AG10803 (cell line): ENCODE measurements around the gene TUBB6.

Experiments
- DNase-seq: peaks from one replicate; pipeline ENCODE4 v3.0.0; 2010; ENCODE audit warnings: low read depth
- H3K4me3 ChIP-seq: 2 replicates; pipeline ENCODE4 v1.5.1; 2011; ENCODE audit warnings: mild to moderate bottlenecking, low read length, control low read depth
- TF ChIP-seq, protein P1 (sequence below): conservative IDR thresholded peaks from 2 replicates; pipeline ENCODE4 v1.5.1; 2011; ENCODE audit warnings: mild to moderate bottlenecking, low read length, control low read depth, inconsistent platforms

The TUBB6 gene

DNA sequence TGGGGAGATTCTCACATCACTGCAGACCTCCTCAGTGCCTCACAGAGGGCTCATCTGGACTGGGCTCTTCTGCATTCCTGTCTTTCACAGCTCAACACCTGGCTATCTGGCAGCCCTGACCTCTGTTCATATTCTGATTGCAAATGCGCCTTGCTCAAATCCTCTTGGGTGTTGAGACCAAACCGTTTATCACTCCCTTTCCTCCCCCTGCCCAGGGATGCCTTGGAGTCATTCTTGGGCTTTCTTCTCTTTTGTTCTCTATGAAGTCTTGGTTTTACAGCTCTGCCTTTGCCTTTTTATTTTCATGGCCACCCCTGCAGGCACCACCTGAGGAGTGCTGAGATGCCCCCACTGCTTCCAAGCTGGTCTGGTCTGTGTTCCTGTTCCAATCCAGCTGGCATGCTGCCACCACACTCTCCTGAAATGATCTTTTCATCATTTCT lies 26.3 kb downstream of the TUBB6 start:
- no peak overlapping the region for H3K4me3 ChIP-seq
- no peak for DNase-seq
- TF ChIP-seq, protein P1, sequence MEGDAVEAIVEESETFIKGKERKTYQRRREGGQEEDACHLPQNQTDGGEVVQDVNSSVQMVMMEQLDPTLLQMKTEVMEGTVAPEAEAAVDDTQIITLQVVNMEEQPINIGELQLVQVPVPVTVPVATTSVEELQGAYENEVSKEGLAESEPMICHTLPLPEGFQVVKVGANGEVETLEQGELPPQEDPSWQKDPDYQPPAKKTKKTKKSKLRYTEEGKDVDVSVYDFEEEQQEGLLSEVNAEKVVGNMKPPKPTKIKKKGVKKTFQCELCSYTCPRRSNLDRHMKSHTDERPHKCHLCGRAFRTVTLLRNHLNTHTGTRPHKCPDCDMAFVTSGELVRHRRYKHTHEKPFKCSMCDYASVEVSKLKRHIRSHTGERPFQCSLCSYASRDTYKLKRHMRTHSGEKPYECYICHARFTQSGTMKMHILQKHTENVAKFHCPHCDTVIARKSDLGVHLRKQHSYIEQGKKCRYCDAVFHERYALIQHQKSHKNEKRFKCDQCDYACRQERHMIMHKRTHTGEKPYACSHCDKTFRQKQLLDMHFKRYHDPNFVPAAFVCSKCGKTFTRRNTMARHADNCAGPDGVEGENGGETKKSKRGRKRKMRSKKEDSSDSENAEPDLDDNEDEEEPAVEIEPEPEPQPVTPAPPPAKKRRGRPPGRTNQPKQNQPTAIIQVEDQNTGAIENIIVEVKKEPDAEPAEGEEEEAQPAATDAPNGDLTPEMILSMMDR: no peak

DNA sequence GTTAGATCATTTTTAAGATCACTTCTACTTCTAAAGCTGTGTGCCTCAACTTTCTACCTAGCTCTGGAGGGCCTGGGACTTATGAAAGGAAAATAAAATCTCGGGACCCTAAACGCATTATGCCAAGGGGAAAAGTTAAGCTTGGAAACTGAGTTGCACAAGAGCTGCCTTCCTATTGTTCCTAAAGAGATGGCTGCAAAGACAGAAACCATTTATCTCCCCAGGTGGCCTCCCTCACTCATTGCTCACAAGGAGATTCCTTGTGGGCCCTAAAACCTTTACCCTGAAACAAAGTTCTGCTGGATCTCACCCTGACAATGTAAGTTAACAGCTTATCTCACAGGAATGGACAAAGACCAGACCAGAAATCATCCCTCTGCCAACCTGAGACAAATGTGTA lies 26.8 kb downstream of the TUBB6 start:
- no peak overlapping the region for H3K4me3 ChIP-seq
- TF ChIP-seq, protein P1: no peak
- no peak for DNase-seq

DNA sequence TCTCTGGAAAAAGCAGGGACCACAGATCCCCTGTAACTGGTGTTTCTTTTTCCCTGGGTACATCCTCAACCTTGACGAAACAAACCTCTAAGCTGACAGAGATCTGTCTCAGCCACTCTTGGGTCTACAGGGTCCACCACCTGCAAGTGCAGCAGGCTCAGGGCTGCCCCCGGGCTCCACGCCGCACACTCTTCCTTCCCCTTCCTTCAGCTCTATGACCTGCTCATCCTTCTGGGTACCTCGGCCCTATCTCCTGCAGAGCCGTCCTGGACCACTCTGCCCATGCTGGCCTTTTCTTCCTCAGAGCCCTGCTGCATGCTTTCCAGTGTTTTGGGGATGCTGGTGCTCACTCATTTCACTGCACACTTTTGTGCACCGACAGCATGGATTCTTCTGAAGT lies 27.5 kb downstream of the TUBB6 start:
- H3K4me3 ChIP-seq: no peak overlapping the region
- TF ChIP-seq, protein P1: no peak
- DNase-seq: no peak

DNA sequence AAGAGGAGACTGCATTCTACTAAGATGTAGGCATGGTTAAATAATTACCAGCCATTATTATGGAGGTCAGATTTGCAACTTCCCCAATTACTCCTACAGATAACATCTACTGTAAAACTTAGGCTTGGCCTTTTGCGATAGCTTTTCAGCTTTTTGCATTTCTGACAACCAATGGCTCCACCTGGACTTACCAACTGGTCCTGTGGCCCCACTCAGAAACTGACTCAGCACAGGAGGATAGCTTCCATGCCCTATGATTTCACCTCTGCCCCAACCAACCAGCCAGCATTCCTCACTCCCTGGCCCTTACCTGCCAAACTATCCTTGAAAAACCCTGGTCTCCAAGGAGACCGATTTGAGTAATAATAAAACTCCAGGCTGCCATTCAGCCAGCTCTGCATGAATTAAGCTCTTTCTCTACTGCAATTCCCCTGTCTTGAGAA lies 28.2 kb downstream of the TUBB6 start:
- no peak for DNase-seq
- H3K4me3 ChIP-seq: no peak overlapping the region
- TF ChIP-seq, protein P1: no peak

DNA sequence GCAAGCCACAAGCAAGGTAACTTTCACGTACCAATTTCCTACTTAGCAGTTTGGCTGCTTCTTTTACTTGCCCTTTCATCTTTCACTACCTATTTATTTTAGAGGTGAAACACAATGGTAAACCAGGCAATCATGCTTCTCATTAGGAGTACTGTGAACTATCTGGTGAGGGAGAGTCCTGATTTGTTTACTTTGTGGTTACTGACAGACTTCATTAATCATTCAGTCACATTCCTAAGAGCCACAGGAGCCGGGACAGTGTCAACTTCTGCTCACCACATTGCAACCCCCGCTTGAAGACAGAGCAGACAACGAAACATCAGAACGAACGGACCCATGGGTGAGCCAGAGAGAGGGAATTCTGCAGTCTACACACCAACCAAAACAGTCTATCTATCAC lies 28.8 kb downstream of the TUBB6 start:
- no peak overlapping the region for H3K4me3 ChIP-seq
- TF ChIP-seq, protein P1: no peak
- peak; percentile 74 for DNase-seq

DNA sequence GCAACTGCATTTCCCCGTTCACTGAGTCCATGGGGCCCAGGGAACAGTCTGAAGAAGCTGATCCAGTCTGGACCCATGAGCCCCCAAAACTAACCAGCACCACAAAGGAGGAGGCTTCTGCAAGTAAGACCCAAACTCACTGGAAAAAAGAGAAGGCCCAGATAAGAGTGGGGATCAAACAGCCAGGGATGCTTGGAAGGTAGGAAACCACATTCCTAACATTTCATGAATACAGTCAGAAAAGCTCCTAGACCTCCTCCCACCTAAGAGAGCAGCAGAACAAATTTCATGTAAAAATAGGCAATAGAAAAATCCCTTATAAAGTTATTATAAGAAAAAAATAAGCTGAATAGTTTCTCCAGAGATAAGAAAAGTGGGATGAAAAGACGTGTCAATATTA lies 30.3 kb downstream of the TUBB6 start:
- DNase-seq: no peak
- no peak overlapping the region for H3K4me3 ChIP-seq
- TF ChIP-seq, protein P1: no peak

DNA sequence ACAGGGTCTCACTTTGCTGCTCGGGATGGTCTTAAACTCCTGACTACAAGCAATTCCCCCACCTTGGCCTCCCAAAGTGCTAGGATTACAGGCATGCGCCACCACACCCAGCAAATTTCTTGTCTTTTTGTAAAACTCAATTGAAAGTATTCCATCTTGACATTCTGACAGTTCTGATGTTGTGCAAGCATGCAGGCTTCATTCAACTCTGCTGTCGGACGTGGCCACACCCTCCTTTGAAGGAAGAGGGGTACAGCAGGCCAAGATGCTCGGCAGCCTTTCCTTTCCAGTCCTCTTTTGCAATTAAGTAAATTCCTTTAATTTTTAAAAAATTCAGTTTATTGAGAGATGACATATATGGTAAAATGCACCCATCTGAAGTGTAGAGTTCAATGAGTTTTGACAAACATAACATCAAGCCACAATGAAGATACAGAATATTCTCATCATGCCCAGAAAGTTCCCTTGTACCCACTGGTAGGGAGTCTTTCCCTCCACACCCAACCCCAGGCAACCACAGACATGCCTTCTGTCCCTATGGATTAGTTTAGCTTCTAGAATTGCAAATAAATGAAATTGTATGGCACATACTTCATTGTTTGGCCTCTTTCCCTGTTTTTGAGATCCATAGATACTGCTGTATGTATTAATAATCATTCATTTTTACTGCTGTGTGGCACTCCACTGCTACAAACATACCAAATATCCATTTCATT lies 33.1 kb downstream of the TUBB6 start:
- H3K4me3 ChIP-seq: no peak overlapping the region
- TF ChIP-seq, protein P1: no peak
- no peak for DNase-seq
